A549 (cell line): ENCODE results near the gene E4F1.

Experiments
- CTCF ChIP-seq: fragments of >200 bp; sonication (Bioruptor Twin); formaldehyde crosslinking; IDR thresholded peaks from 3 replicates; pipeline ENCODE4 v1.5.1; 2016
- EP300 ChIP-seq, 2 experiments: fragments of >200 bp; sonication (Bioruptor Twin); formaldehyde crosslinking; IDR thresholded peaks; 2 replicates in 1 of 2; 3 replicates in 1 of 2; pipeline ENCODE4 v1.6.1; 2016 to 2017
- REST ChIP-seq: fragments of 200-600 bp; sonication (generic); IDR thresholded peaks from 2 replicates; pipeline ENCODE4 v1.6.1; 2016; ENCODE audit warnings: antibody characterized with exemption, mild to moderate bottlenecking, moderate library complexity

- TF ChIP-seq REST, result no peak
- TF ChIP-seq CTCF, result no peak
- TF ChIP-seq EP300 (IDR thresholded peaks at IDR 0.05), result no peak
These were observed 47.3 kb upstream of the E4F1 start for GRCh38 chr16:2176047-2176446.
